ENCODE results near the gene SIPA1. TPM values are rescaled to one million over a fixed set of nuclear protein-coding genes. Genes with fewer than 3 reads are reported as not detected.
"Not testable (repeated sequence)": the region's sequence is repeated elsewhere in the genome, so short reads cannot be mapped to it uniquely, and the experiment has no call there.

SIPA1 gene
- total RNA-seq, 1 experiment from 2014 or later: 52.7 TPM

GRCh38 chr11:65625628-65626342, 12.1 kb upstream of the SIPA1 start:
- no peak overlapping the region for H3K4me3 ChIP-seq (ENCODE audit: insufficient read depth, low read depth, low read length)
- peak; percentile 92 for DNase-seq
- no peaks in the 10 kb centered on the region for H3K27me3 ChIP-seq (ENCODE audit: control insufficient read depth, insufficient read depth, low read length)
- peaks cover 45% of the 10 kb centered on the region for H3K36me3 ChIP-seq (replicated peaks; ENCODE audit: control insufficient read depth, insufficient read depth, low read length)

GRCh38 chr11:65627202-65627601, 10.7 kb upstream of the SIPA1 start:
- Histone ChIP-seq H3K36me3 (replicated peaks; ENCODE audit: control insufficient read depth, insufficient read depth, low read length) (peaks cover 46% of the 10 kb centered on the region), H3K27me3 (ENCODE audit: control insufficient read depth, insufficient read depth, low read length) (no peaks in the 10 kb centered on the region), H3K4me3 (ENCODE audit: insufficient read depth, low read depth, low read length) (no peak overlapping the region)
- DNase-seq: no peak

- no peaks in the 10 kb centered on the region for H3K27me3 ChIP-seq (ENCODE audit: control insufficient read depth, insufficient read depth, low read length)
- H3K36me3 ChIP-seq (replicated peaks; ENCODE audit: control insufficient read depth, insufficient read depth, low read length): peaks cover 46% of the 10 kb centered on the region
Observed at GRCh38 chr11:65629579-65629978, 8.3 kb upstream of the SIPA1 start.

GRCh38 chr11:65630215-65630614, 7.7 kb upstream of the SIPA1 start:
- Histone ChIP-seq H3K4me3 (ENCODE audit: insufficient read depth, low read depth, low read length) (no peak overlapping the region), H3K27me3 (ENCODE audit: control insufficient read depth, insufficient read depth, low read length) (no peaks in the 10 kb centered on the region), H3K36me3 (replicated peaks; ENCODE audit: control insufficient read depth, insufficient read depth, low read length) (peaks cover 51% of the 10 kb centered on the region)
- no peak for DNase-seq

More at GRCh38 chr11:65629579-65629978, 8.3 kb upstream of the SIPA1 start:
- DNase-seq: no peak
- no peak overlapping the region for H3K4me3 ChIP-seq (ENCODE audit: insufficient read depth, low read depth, low read length)

- no peak overlapping the region for H3K4me3 ChIP-seq (ENCODE audit: insufficient read depth, low read depth, low read length)
- no peak for DNase-seq
Observed at GRCh38 chr11:65633390-65634108, 4.4 kb upstream of the SIPA1 start.

GRCh38 chr11:65634109-65634436, 3.8 kb upstream of the SIPA1 start:
- no peak overlapping the region for H3K4me3 ChIP-seq (ENCODE audit: insufficient read depth, low read depth, low read length)
- peaks cover 29% of the 10 kb centered on the region for H3K36me3 ChIP-seq (replicated peaks; ENCODE audit: control insufficient read depth, insufficient read depth, low read length)
- no peaks in the 10 kb centered on the region for H3K27me3 ChIP-seq (ENCODE audit: control insufficient read depth, insufficient read depth, low read length)
- no peak for DNase-seq

More at GRCh38 chr11:65633390-65634108, 4.4 kb upstream of the SIPA1 start:
- Histone ChIP-seq H3K27me3 (ENCODE audit: control insufficient read depth, insufficient read depth, low read length) (no peaks in the 10 kb centered on the region), H3K36me3 (replicated peaks; ENCODE audit: control insufficient read depth, insufficient read depth, low read length) (peaks cover 32% of the 10 kb centered on the region)

GRCh38 chr11:65634440-65634839, 3.5 kb upstream of the SIPA1 start:
- DNase-seq: no peak
- Histone ChIP-seq H3K4me3 (ENCODE audit: insufficient read depth, low read depth, low read length) (no peak overlapping the region), H3K27me3 (ENCODE audit: control insufficient read depth, insufficient read depth, low read length) (no peaks in the 10 kb centered on the region), H3K36me3 (replicated peaks; ENCODE audit: control insufficient read depth, insufficient read depth, low read length) (peaks cover 26% of the 10 kb centered on the region)

- no peak overlapping the region for H3K4me3 ChIP-seq (ENCODE audit: insufficient read depth, low read depth, low read length)
- DNase-seq: no peak
- peaks cover 20% of the 10 kb centered on the region for H3K36me3 ChIP-seq (replicated peaks; ENCODE audit: control insufficient read depth, insufficient read depth, low read length)
- no peaks in the 10 kb centered on the region for H3K27me3 ChIP-seq (ENCODE audit: control insufficient read depth, insufficient read depth, low read length)
Observed at GRCh38 chr11:65634905-65635731, 2.8 kb upstream of the SIPA1 start.

- DNase-seq: no peak
- Histone ChIP-seq H3K4me3 (ENCODE audit: insufficient read depth, low read depth, low read length) (no peak overlapping the region), H3K36me3 (replicated peaks; ENCODE audit: control insufficient read depth, insufficient read depth, low read length) (peaks cover 15% of the 10 kb centered on the region), H3K27me3 (ENCODE audit: control insufficient read depth, insufficient read depth, low read length) (no peaks in the 10 kb centered on the region)
Observed at GRCh38 chr11:65636108-65637031, 1.5 kb upstream of the SIPA1 start.

GRCh38 chr11:65637032-65637557, 806 bp upstream of the SIPA1 start:
- no peak for DNase-seq
- no peaks in the 10 kb centered on the region for H3K27me3 ChIP-seq (ENCODE audit: control insufficient read depth, insufficient read depth, low read length)
- H3K4me3 ChIP-seq (ENCODE audit: insufficient read depth, low read depth, low read length): no peak overlapping the region
- peaks cover 15% of the 10 kb centered on the region for H3K36me3 ChIP-seq (replicated peaks; ENCODE audit: control insufficient read depth, insufficient read depth, low read length)

- peaks cover 11% of the 10 kb centered on the region for H3K36me3 ChIP-seq (replicated peaks; ENCODE audit: control insufficient read depth, insufficient read depth, low read length)
- DNase-seq; H3K4me3 ChIP-seq (ENCODE audit: insufficient read depth, low read depth, low read length): not testable (repeated sequence)
Observed at GRCh38 chr11:65639228-65639597, 1.3 kb downstream of the SIPA1 start.

GRCh38 chr11:65639623-65640482, 2.0 kb downstream of the SIPA1 start:
- Histone ChIP-seq H3K36me3 (replicated peaks; ENCODE audit: control insufficient read depth, insufficient read depth, low read length) (peaks cover 10% of the 10 kb centered on the region), H3K4me3 (ENCODE audit: insufficient read depth, low read depth, low read length) (no peak overlapping the region), H3K27me3 (ENCODE audit: control insufficient read depth, insufficient read depth, low read length) (no peaks in the 10 kb centered on the region)
- no peak for DNase-seq

More at GRCh38 chr11:65639228-65639597, 1.3 kb downstream of the SIPA1 start:
- H3K27me3 ChIP-seq (ENCODE audit: control insufficient read depth, insufficient read depth, low read length): not testable (repeated sequence)

Measured in H7 (cell line).